NCI-H2227 (cell line): ENCODE measurements around the gene SLC6A6.

Experiments
- DNase-seq: peaks from one replicate; lab custom pipeline; 2025; ENCODE audit not compliant: unreplicated experiment; lab: John Stamatoyannopoulos, UW

SLC6A6 gene

DNA sequence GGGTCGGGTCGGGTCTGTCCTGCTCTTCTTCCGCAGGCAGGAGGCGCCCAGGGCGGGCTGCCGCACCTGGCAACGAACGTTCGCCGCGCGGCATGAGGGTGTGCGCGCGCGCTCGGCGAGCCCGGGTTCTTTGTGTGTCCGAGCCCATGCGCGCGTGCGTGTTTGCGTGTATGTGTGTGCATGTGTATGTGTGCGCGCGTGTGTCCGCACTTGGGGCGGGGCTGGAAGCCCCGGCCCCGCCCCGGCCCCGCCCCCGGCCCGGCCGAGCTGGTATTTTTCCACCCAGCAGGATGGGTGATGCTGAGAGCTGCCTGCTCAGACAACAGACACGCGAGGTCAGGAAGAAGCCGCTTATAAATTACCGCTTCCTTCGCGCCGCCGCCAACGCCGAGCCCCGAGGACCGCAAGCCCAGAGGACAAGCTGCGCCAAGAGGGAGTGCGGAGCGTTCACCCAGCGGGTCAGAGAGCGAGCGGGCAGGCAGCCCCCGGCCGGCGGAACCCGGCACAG lies at the start of gene SLC6A6:
SLC6A6 (plus strand) TSS at position 303 of the 508 bp plus-strand sequence. CDS start 41,029 bp downstream, outside the sequence.
- DNase-seq = peak; percentile 96

DNA sequence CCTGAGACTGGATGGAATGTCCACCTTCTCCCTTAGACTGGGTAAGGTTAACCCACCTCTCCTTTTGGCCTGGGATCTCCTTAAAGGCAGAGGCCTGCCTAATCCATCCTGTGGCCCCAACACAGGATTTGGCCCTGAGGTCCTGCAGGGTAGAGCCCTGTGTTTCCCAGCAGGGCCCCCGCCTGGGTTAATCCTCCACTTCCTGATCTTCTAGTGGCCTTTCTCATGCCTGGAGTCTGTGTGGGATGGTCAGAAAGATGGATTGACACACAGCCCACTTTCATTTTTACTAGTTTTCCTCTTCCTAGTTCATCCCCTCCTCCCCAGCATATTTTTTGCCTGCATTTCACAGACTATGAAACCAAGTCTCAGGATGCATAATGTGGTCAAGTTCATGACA lies 48.9 kb upstream of the SLC6A6 start:
- no peak for DNase-seq

DNA sequence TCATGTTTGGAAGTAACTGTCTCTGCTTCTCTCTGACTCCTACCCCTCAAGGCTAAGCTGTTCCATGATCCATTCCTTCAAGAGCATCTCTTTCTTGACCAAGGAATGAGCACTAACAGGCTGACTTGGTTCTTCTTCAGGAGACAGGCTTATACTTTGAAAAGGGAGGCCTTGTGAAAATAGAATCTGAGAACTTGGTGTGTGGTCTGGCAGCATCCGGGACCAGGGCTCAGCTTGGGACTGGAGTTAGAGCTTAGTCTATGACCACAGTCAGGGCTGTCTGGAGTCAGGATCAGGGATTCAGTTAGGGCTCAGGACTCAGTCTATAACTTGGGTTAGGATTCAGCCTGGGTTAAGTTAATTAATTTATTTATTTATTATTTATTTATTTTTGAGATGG lies 44.9 kb upstream of the SLC6A6 start:
- no peak for DNase-seq

DNA sequence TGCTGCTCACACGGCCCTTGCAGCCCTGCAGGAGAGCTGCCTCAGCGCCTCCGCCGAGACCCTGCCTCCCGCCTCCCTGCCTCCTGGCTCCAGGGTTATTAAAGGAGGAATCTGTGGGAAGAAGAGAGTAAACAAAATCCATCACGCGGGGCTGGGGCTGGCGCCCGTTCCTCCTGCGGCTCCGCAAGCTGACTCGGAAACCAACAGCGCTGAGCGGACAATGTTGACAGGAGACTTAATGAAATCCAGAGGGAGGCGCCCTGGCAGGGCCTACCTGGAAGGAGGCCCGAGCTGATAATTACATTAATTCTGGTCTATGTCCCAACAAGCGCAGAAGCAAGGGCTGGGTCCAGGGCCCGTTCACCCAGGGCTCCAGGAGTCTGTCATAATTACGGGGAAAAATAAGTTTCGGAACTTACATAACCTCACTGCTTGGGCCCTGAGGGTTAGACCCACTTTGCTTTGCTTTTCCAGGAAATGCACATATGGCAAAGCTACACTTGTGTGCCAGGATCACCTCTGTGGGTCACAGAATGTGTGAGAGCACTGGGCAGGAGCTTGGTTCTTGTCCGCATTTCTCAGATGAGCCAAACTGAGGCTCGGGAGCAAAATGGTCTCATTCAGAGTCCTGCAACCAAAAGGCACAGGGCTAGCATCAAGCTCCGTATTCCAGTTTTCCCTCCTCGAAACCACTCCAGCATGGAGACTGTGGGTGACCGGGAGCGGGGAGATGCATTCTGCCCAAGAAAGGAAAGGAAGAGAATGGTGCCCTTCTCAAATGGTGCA lies 43.8 kb upstream of the SLC6A6 start:
- peak; percentile 25 for DNase-seq

DNA sequence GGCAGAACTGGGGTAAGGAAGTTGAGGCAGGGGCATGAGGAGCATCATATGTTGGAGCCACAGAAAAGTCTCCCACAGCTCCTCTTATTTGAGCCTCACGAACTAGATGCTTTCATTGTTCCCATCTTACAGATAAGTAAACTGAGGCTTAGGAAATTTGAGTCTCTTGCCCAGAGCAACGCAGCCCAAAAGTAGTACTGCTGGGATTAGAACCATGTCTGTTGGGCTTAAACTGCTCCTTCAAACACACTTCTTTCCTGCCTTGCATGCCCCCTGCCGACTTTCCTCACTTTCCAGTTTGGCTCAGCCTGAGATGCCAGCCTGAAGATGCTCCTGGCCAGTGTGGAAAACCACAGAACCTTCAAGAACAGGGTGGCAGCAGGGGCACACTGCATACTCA lies 43.1 kb upstream of the SLC6A6 start:
- no peak for DNase-seq

DNA sequence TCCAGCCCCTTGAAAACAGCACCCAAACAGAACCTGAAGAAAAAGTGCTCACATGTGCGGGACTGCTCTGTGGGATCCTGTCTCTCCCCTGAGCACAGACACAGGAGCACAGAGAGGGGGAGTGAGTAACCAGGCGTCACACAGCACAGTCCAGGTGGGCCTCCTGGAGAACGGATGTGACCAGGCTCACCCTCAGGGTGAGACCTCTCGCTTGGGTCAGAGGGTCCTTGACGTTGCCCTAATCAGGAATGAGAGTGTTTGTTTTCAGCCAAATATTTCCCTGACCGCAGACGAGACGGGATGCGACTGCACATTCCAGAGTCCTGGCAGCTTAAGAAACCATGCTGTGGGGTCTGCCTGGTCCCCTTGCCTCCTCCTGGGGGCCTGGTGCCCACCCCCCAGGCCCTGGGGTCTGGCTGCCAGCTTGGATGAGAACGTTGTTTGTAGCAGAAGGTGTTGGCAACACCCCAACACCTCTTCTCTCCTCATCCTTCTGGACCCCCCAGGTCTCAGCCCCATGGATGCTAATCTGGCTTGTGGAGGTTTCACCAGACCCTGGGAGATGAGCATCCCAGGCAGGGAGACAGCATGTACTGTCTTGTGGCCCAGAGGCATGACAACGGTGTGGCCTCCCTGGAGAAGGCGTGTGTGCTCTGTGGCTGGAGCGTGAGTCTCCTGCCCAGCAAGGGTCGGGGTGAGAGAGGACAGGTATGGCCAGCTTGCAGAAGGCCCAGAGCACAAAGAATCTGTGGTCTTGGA lies 42.1 kb upstream of the SLC6A6 start:
- DNase-seq = no peak

DNA sequence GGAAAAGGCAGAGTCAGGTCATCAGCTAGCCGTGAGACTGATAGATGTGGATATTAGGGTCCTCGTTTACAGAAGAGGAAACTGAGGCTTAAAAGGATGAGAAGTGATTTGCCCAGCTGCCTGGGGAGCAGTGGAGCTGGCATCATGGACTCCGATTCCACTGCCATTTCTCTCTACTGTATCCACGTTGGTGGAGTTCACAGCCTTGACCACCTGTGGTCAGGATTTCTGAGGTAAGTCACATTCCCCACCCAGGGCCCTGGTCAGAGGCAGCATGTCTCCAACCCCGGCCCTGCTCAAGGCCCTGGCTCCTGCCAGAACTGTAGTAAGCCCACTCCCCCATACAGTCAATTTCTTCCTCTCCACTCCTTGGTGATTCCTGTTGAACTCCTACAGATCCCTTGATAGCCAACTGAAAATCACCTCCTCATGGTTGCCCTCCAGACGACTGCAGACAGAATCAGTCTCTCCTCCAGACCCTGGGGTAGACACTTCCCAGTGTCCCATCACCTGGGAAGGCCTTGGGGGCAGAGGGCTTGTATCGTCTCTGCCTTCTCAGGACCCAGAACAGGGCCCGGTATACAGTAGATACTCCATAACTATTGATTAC lies 41.2 kb upstream of the SLC6A6 start:
- DNase-seq = no peak

DNA sequence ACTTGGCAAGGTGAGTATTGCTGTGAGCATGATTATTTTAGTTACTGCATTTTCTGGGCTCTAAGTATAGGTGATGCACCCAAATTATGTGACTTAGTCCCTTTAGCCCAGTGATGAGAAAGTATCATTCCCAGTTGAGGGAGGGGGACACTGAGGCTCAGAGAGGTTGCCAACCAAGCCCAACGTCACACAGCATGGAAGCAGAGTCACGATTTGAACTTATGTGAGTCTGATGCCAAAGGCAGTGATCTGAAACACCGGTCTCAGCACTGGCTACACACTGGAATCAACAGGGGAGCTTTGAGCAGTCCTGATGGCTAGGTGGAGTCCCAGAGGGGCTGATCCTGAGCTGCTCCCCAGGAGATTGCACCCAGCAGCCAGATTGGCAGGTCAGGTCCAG lies 39.5 kb upstream of the SLC6A6 start:
- DNase-seq = no peak

DNA sequence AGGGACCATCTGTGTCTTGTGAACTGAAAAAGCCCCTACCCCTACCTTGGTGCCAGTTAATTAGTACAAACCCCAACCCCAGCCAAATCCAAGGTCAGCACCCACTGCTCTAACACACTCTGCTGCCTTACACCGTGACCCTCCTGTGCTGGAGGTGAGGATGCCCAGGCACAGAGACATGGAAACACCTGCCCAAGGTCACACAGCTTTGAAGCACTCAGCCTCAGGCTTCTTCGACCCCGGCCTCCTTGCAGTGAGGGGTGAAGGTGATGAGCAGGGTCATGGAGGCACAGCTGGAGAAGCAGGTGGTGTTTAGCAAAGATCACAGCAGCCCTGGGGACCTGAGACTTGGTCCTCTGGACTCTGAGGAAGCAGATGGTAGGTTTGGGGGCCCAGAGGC lies 39.0 kb upstream of the SLC6A6 start:
- DNase-seq = no peak

DNA sequence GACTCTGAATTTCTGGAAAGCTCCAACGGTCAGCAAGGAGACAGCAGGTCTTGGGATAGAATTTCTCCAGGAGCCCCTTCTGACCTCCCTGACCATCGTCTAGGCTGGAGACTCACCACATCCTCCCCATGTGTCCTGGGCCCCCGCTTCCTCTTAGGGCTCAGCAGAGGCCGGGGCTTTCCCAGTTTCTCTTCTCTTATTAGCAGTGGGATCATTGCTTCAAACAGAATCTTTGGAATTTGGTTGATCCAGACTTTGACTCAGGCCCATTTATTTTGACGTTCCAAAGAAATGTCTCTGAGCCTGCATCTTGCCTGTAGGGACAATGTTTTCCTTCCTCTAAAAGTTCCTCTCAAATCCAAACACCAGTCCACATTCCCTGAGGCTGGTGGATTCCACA lies 38.4 kb upstream of the SLC6A6 start:
- no peak for DNase-seq

DNA sequence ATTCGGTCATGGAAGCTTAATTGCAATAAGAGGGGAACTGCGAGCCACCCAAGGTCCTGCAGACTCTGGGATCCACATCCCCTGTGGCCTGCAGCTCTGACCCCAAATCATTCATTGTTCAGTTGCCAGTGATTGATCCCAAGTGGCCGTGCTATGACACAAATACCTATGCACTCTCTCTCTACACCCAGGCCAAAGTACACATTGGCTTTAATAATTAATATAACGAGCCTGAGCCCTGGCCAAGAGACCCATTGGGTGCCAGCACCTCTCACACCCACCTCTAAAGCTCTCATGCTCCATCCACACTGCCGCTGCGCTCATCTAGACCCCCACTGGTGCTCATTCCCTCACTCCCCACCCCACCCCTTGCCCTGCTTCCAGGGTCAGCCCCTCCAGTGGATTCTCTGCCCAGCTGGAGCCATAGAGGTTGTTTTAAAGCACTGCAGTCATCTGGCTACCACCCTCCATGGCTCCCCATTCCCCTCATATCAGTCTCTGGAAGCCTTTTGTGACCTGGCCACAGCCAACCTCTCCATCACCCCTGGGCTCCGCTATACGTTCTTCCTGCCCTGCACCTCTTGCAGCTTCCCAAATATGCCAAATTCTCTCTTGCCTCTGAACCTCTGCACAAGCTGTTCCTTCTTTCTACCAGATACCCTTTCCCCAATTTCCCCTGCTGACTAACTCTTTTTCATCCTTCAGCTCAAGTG lies 37.7 kb upstream of the SLC6A6 start:
- DNase-seq = no peak

DNA sequence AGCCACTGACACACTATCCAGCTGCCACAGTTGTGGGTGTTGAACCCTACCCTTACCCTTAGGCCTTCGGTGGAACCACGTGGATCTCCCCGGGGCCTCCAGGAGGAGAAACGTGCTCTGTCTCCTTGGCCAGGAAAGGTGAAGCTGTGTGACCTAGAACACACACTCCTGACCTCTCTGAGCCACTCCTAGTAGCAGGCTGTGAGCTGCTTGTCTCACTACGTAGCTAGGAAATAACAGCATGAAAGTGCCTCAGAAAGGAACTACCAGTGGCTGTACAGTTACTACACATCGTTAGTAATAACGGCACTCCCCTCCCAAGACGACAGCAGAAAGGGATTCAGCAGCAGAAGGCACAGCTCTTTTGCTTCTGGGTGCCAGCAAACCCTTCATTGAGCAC lies 36.2 kb upstream of the SLC6A6 start:
- no peak for DNase-seq

DNA sequence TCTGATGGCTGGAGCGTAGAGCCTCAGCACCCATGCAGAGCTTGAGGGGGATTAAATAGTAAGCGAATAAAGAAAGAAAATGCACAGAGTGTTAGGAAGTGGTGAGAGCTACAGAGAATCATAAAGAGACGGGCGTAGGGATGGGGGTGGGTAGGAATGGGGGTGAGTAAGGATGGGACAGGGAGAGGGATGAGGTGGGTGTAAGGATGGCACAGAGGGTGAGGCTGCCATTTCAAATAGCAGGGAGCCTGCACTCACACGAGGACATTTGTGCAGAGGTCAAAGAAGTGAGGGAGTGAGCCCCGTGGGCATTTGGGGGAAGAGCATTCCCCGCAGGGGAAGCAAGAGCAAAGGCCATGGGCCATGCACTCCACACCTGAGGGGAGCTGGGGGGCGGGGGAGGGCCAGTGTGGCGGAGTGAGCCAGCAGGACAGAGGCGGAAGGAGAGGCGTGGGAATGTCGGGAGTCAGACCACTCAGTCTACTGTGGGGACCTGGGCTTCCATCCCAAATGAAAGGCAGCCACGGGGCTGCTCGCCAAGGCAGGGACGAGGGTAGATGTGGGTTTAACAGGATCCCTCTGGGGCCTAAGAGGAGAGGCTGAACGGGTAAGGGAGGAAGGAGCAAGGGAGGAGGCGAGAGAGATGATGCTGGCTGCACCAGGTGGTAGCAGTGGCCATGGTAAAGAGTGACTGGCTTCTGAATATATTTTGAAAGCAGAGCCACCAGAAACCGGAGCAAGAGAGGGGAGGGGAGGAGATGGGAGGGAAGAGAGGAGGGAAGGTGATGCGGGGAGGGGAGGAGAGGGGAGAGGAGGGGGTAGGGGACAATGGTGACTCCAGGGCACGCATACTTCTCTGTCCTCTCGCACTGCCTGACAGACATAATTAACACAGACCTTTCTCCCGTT lies 35.2 kb upstream of the SLC6A6 start:
- no peak for DNase-seq

DNA sequence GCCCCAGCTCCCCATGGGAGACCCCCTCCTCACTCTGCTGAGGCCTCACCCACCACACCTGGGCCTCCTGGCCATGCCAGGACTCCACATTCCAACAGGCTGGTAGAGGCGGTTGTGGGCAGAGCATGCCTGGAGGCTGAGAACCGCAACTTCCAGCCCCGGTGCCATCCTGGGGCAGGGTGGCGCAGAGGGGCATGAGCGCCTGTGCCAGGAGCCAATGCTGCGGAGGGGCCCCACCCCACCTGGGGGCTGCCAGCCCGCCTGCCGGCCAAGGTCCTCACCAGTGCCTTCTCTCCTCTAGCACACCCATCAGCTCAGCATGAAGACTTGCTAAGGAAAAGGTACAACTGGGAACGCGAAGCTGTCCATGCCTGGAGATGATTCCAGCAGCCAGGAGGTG lies 34.3 kb upstream of the SLC6A6 start:
- DNase-seq = no peak

DNA sequence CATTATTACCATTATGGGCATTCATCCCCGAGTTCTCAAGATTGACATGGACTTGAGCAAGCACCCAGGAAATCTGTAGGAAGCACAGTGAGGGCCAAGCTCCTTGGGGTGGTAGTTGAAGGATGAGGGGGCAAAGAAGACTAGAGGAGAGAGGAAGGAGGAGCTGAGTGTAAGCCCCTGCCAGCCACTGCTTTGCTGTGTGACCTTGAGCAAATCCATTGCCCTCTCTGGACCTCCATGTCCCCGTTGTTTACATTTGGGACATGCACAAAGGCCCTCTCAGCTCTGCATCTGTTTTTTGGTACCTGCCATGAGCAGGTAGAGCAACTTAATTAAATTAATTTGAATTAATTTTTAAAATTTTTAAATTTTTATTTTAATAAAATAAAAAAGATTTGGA lies 33.5 kb upstream of the SLC6A6 start:
- no peak for DNase-seq

DNA sequence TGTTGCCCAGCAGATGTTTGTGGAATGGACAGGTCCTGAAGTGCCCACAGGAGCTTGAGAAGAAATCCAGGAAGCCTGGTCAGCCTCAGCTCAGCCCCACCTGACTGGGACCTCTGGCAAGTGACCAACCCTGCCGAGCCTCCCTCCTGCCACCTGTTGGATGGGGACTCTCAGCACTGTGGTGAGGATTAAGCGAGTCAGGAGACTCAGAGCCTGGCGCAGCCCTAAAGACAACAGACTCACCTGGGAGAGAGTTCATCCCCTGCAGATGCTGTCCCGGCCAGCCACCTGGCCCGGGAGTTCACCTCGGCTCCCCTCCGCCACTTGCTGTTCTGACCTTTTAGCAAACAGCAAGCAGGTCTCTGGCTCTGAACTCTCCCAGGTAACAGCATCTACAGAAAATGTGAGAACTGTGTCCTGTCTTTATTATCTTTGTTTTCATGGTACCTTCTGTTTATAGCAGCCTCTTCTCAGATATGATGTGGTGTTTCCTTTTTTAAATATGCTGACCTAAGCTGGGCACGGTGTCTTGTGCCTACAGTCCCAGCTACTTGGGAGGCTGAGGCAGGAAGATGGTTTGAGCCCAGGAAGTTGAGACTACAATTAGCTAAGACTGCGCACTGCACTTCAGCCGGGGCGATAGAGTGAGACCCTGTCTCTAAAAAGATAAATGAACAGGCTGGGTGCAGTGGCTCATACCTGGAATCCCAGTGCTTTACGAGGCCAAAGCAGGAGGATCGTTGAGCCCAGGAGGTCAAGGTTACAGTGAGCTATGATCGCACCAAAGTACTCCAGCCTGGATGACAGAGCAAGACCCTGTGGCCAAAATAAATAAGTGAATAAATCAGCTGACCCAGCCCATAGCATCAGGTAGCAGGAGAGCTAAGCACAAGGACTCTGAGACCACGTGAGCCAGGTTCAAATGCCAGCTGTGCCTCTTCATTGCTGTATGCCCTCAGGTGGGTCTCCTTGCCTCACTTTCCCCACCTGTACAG lies 32.4 kb upstream of the SLC6A6 start:
- no peak for DNase-seq

DNA sequence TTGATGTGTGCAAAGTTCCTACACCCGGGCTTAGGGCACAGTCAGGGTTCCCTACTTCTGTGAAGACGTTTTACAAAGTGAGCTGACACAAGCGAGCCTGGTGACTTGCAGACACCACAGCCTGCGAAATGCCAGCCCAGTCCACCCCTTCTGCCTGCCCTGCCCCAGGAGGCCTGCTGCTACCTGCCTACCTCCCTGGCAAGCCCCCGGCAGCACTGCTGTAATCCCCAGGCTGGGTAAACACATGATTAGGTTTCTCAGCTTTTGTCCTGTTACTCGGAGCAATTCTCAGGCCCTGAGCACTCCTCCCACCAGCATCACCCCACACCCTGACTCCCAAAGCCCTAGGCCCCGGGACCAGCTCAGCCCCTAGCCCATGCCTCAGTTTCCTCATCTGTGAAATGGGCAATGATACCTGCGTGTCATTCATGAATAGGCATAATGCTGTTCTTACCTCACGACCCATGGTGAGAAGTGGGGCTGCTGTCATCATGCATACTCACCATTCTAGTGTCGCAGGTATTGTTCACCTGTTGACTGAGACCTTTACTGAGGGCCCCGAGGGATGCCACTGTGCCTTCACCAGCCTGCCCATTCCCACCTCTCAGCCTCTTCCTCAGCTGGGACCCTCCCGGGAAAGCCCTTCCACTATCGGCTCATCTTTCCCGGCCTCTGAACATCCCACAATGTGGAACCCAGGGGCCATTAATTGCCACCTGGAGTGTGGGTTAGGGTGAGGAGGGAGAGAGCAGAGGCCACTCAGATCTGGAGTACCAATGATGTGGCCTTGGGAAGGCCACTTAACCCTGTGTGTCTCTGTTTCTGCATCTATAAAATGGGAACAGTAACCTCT lies 31.5 kb upstream of the SLC6A6 start:
- no peak for DNase-seq
